ENCODE results near the gene HMCN1. TPM values are rescaled to one million over a fixed set of nuclear protein-coding genes. Genes with fewer than 3 reads are reported as not detected.

HMCN1 gene
- total RNA-seq, 1 experiment from 2014 or later: 0.23 TPM

GRCh38 chr1:186220067-186220466 lies 485.9 kb downstream of the HMCN1 start:
- H3K27me3 ChIP-seq (ENCODE audit: control insufficient read depth, insufficient read depth, low read length): no peaks in the 10 kb centered on the region
- BruUV-seq (replicated peaks): no TSS peak
- H3K36me3 ChIP-seq (ENCODE audit: control insufficient read depth, insufficient read depth, low read length): no peaks in the 10 kb centered on the region
- H3K4me3 ChIP-seq (ENCODE audit: low read depth in 2 of 2, low read length in 2 of 2): no peak overlapping the region
- in situ Hi-C loops (cut with HindIII; ENCODE audit: low pct_unique_long_range_greater_than_20kb, low sequenced_read_pairs): no loop called here
- no peaks in the 10 kb centered on the region for H3K4me1 ChIP-seq (ENCODE audit: control insufficient read depth, insufficient read depth, low read length)
- DNase-seq (ENCODE audit: low read depth, low spot score): no peak
- TF ChIP-seq POLR2AphosphoS5 (IDR thresholded peaks at IDR 0.05; ENCODE audit: low read depth, low read length) (no peak), SIN3A (IDR thresholded peaks at IDR 0.05; ENCODE audit: borderline replicate concordance, insufficient read depth, low read depth, low read length) (no peak), TCF7L2 (IDR thresholded peaks at IDR 0.05; ENCODE audit: low read depth, low read length) (no peak), CTCF (IDR thresholded peaks at IDR 0.05) (no peak), REST (IDR thresholded peaks at IDR 0.05; ENCODE audit: insufficient read depth in 1 of 2, low read depth in 2 of 2, low read length in 1 of 2) (no peak)
- H3K9me3 ChIP-seq (ENCODE audit: control insufficient read depth, insufficient read depth, low read depth, low read length): no peaks in the 10 kb centered on the region
- intact Hi-C loops (cut with micrococcal nuclease; ENCODE audit: unreplicated experiment): no loop called here
- H3K27ac ChIP-seq (ENCODE audit: low read length): no peak overlapping the region
- CTCF ChIA-PET: no interaction called here
- ATAC-seq: no peak
- POLR2A ChIA-PET: no interaction called here

GRCh38 chr1:186220911-186221310 lies 486.7 kb downstream of the HMCN1 start:
- POLR2A ChIA-PET: no interaction called here
- H3K27me3 ChIP-seq (ENCODE audit: control insufficient read depth, insufficient read depth, low read length): no peaks in the 10 kb centered on the region
- H3K4me3 ChIP-seq (ENCODE audit: low read depth in 2 of 2, low read length in 2 of 2): no peak overlapping the region
- no peak overlapping the region for H3K27ac ChIP-seq (ENCODE audit: low read length)
- no peaks in the 10 kb centered on the region for H3K36me3 ChIP-seq (ENCODE audit: control insufficient read depth, insufficient read depth, low read length)
- no TSS peak for BruUV-seq (replicated peaks)
- no peak for ATAC-seq
- CTCF ChIA-PET: interaction anchor here (0.7 kb wide), 1 partner anchor 42 kb away, joined by 3 read pairs; no protein-coding TSS in a partner anchor
- no peak for DNase-seq (ENCODE audit: low read depth, low spot score)
- no peaks in the 10 kb centered on the region for H3K4me1 ChIP-seq (ENCODE audit: control insufficient read depth, insufficient read depth, low read length)
- in situ Hi-C loops (cut with HindIII; ENCODE audit: low pct_unique_long_range_greater_than_20kb, low sequenced_read_pairs) (no loop called here), intact Hi-C loops (cut with micrococcal nuclease; ENCODE audit: unreplicated experiment) (no loop called here)
- TF ChIP-seq SIN3A (IDR thresholded peaks at IDR 0.05; ENCODE audit: borderline replicate concordance, insufficient read depth, low read depth, low read length) (no peak), TCF7L2 (IDR thresholded peaks at IDR 0.05; ENCODE audit: low read depth, low read length) (no peak), CTCF (IDR thresholded peaks at IDR 0.05) (no peak), REST (IDR thresholded peaks at IDR 0.05; ENCODE audit: insufficient read depth in 1 of 2, low read depth in 2 of 2, low read length in 1 of 2) (no peak), POLR2AphosphoS5 (IDR thresholded peaks at IDR 0.05; ENCODE audit: low read depth, low read length) (no peak)
- H3K9me3 ChIP-seq (ENCODE audit: control insufficient read depth, insufficient read depth, low read depth, low read length): no peaks in the 10 kb centered on the region

All from Panc1 (cell line).